Right lobe of liver (tissue), 6 donors: ENCODE measurements around the gene UGT2B10. TPM values are rescaled to one million over a fixed set of nuclear protein-coding genes. Genes with fewer than 3 reads are reported as not detected.
"Not testable (repeated sequence)": the region's sequence is repeated elsewhere in the genome, so short reads cannot be mapped to it uniquely, and the experiment has no call there.

Experiments
- ATAC-seq, 4 donors: fragments of 200-7000 bp; cut with Tn5 transposase; one replicate each; pipeline ENCODE4 v1.9.1; 2020; ENCODE audit warnings: mild to moderate bottlenecking in 4 of 4, moderate library complexity in 4 of 4
- DNase-seq, 3 donors: peaks; one replicate each; pipeline ENCODE4 v3.0.0-alpha.2; 2020
- H3K27ac ChIP-seq, 3 donors: fragments of 200-600 bp; one replicate each; pipeline ENCODE4 v1.8.0; 2022
- H3K27me3 ChIP-seq, 2 donors: fragments of 200-600 bp; one replicate each; pipeline ENCODE4 v1.8.0; 2022
- H3K36me3 ChIP-seq, 4 donors: fragments of 200-600 bp; sonication (generic) in 1 of 4; one replicate each; pipeline versions ENCODE4 v1.5.1 to v1.8.0; 2017 to 2022; ENCODE audit warnings: control low read depth in 1 of 4
- H3K4me1 ChIP-seq, 4 donors: fragments of 200-600 bp; sonication (generic) in 1 of 4; one replicate each; pipeline versions ENCODE4 v1.5.1 to v1.8.0; 2017 to 2022; ENCODE audit warnings: control low read depth in 1 of 4
- H3K4me3 ChIP-seq, 3 donors: fragments of 200-600 bp; one replicate each; pipeline ENCODE4 v1.8.0; 2022
- H3K9me3 ChIP-seq, 4 donors: fragments of 200-600 bp; sonication (generic) in 1 of 4; one replicate each; pipeline versions ENCODE4 v1.5.1 to v1.8.0; 2017 to 2022; ENCODE audit warnings: control low read depth in 1 of 4
- POLR2A ChIP-seq: fragments of 450-650 bp; IDR thresholded peaks from one replicate; pipeline ENCODE4 v1.6.1; 2017; ENCODE audit warnings: antibody characterized with exemption, mild to moderate bottlenecking
- WGBS: methylation state at CpG from one replicate; pipeline ENCODE4 v1.1.6; 2018; ENCODE audit warnings: low coverage, low lambda C conversion rate; ENCODE audit not compliant: insufficient coverage; ENCODE audit errors: missing lambda C conversion rate; 5-methylcytosine and 5-hydroxymethylcytosine counted together
- intact Hi-C, 2 donors: fragments of 100-400 bp; cut with DNase I; formaldehyde crosslinking; loops; one replicate each; pipeline versions ENCODE4 v1.11.2 to v1.14.1; 2022
- long read RNA-seq: library from polyadenylated mRNA; unstranded; transcript quantifications from one replicate; pipeline ENCODE4 v2.0.0, GENCODE V29; 2019
- total RNA-seq, 6 experiments: library from RNA; depleted of rRNA in 2 of 6; stranded (reverse); fragments of >200 nt in 2 of 6; fragmentation: NEBNext Ultra II Directional in 3 of 6; extraction: Animal tissue kit (Norgen Biotek cat#: 25700) in 3 of 6; gene quantifications; one replicate each; pipeline versions ENCODE4 v1.1.0 to v1.2.4, GENCODE V29; 2016 to 2023
- TF ChIP-seq, protein P1 (sequence below), 4 donors: fragments of 200-600 bp in 3 of 4; fragments of 450-650 bp in 1 of 4; IDR thresholded peaks; one replicate each; pipeline versions ENCODE4 v1.5.1 to v1.8.0; 2016 to 2022; ENCODE audit warnings: antibody characterized with exemption in 4 of 4, mild to moderate bottlenecking in 2 of 4
- donor health status: DM: no; HTN: yes; CAD: no.
- donor health status: DM: no; HTN: no; CAD: no.
- donor health status: DM: no; HTN: no; CAD: no.
- donor health status: DM: no; HTN: yes; CAD: no.
- donor health status: DM: no; HTN: yes; CAD: no.

Gene UGT2B10
- total RNA-seq, result 100 to 1,000 TPM in 4 of 6 experiments, 10 to 100 TPM in 2; 23.0 to 588 (median 201) TPM
- long read RNA-seq, transcript UGT2B10-201 (6 exons, 1,931 nt), result major isoform, 123 of 136 reads
- long read RNA-seq, partial matches to known transcripts, result 5 of 136 reads
- long read RNA-seq, other reads (novel, unspliced or antisense), result 7 of 136 reads

- H3K4me3 ChIP-seq, result peak within 1 kb of the TSS; percentile 14 to 54 (median 42)
- peak; percentile 45 to 78 (median 68) for ATAC-seq
- H3K4me1 ChIP-seq, DNase-seq, intact Hi-C loops, H3K9me3 ChIP-seq, H3K36me3 ChIP-seq, H3K27me3 ChIP-seq: not testable (repeated sequence)
- H3K27ac ChIP-seq, result peak within 1 kb of the TSS in 2 of 3 donors; percentile 54 to 76
- 13% methylated on average over 4 of the region's 4 CpGs for WGBS
Measured at GRCh38 chr4:68815617-68816409, at the start of gene UGT2B10. Gene UGT2B10, plus strand, starts transcription at chr4:68815994. Its CDS starts 26 bp downstream, at chr4:68816020.

- H3K4me1 ChIP-seq, H3K27me3 ChIP-seq, H3K4me3 ChIP-seq, H3K9me3 ChIP-seq, H3K36me3 ChIP-seq, intact Hi-C loops, DNase-seq, H3K27ac ChIP-seq, ATAC-seq: not testable (repeated sequence)
Measured at GRCh38 chr4:68771836-68772235, 44.0 kb upstream of the UGT2B10 start.

DNA sequence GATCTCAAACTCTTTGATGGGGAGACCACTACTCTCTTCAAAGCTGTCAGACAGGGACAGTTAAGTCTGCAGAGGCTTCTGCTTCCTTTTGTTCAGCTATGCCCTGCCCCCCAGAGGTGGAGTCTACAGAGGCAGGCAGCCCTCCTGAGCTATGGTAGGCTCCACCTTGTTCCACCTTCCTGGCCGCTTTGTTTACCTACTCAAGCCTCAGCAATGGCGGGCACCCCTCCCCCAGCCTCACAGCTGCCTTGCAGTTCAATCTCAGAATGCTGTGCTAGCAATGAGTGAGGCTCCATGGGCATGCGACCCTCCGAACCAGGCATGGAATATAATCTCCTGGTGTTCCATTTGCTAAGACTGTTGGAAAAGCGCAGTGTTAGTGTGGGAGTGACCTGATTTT, 42.1 kb upstream of the UGT2B10 start:
- no peak for ATAC-seq
- TF ChIP-seq, protein P1, sequence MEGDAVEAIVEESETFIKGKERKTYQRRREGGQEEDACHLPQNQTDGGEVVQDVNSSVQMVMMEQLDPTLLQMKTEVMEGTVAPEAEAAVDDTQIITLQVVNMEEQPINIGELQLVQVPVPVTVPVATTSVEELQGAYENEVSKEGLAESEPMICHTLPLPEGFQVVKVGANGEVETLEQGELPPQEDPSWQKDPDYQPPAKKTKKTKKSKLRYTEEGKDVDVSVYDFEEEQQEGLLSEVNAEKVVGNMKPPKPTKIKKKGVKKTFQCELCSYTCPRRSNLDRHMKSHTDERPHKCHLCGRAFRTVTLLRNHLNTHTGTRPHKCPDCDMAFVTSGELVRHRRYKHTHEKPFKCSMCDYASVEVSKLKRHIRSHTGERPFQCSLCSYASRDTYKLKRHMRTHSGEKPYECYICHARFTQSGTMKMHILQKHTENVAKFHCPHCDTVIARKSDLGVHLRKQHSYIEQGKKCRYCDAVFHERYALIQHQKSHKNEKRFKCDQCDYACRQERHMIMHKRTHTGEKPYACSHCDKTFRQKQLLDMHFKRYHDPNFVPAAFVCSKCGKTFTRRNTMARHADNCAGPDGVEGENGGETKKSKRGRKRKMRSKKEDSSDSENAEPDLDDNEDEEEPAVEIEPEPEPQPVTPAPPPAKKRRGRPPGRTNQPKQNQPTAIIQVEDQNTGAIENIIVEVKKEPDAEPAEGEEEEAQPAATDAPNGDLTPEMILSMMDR (IDR thresholded peaks at IDR 0.05), result no peak
- no peak for TF ChIP-seq POLR2A
- 83% methylated on average over 5 of the region's 5 CpGs for WGBS

DNA sequence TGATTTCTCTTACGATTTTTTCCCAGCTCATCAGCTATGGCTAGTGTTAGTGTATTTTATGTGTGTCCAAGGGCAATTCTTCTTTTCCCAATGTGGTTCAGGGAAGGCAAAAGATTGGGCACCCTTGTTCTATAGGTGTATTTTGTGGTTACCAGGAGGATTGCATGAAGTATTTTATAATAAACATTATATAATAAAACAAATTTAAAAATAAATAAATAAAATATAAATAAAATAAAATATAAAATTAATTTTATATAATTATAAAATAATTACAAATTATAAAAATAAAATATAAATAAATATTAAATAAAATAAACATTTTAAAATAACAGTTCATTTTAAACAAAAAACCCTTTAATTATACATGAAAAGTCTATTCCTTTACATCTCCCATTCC, 35.6 kb upstream of the UGT2B10 start:
- no peak overlapping the region for H3K4me3 ChIP-seq
- ATAC-seq (no peak), DNase-seq (no peak)
- 77% methylated on average over 1 of the region's 1 CpG for WGBS
- no peaks in the 10 kb centered on the region for H3K4me1 ChIP-seq
- no peaks in the 10 kb centered on the region for H3K27me3 ChIP-seq
- no peaks in the 10 kb centered on the region for H3K9me3 ChIP-seq
- no peak overlapping the region for H3K27ac ChIP-seq
- intact Hi-C loops, result no loop called here
- H3K36me3 ChIP-seq, result no peaks in the 10 kb centered on the region
- TF ChIP-seq, protein P1 (IDR thresholded peaks at IDR 0.05), result no peak
- TF ChIP-seq POLR2A, result no peak

More for the DNA sequence above, 42.1 kb upstream of the UGT2B10 start:
- DNase-seq, result no peak
- Histone ChIP-seq H3K4me3 (no peak overlapping the region), H3K36me3 (no peaks in the 10 kb centered on the region), H3K4me1 (peaks cover 0 to 4% (median 0%) of the 10 kb centered on the region in 4 donors), H3K27ac (no peak overlapping the region), H3K9me3 (no peaks in the 10 kb centered on the region), H3K27me3 (no peaks in the 10 kb centered on the region)
- intact Hi-C loops, result no loop called here

- Histone ChIP-seq H3K36me3 (no peaks in the 10 kb centered on the region), H3K27ac (peak overlapping the region in 2 of 3 donors; percentile 64 to 79), H3K27me3 (no peaks in the 10 kb centered on the region), H3K9me3 (no peaks in the 10 kb centered on the region), H3K4me1 (peaks cover 0 to 7% (median 3%) of the 10 kb centered on the region in 4 donors), H3K4me3 (no peak overlapping the region)
- WGBS, result 15% methylated on average over 1 of the region's 1 CpG
- DNase-seq, result no peak
- intact Hi-C loops, result no loop called here
- peak; percentile 68 to 91 (median 84) for ATAC-seq
- TF ChIP-seq, protein P1 (IDR thresholded peaks at IDR 0.05), result no peak
- TF ChIP-seq POLR2A, result no peak
Measured at GRCh38 chr4:68797048-68797447, 18.7 kb upstream of the UGT2B10 start.
